ENCODE data around the gene OR12D3.

DNA sequence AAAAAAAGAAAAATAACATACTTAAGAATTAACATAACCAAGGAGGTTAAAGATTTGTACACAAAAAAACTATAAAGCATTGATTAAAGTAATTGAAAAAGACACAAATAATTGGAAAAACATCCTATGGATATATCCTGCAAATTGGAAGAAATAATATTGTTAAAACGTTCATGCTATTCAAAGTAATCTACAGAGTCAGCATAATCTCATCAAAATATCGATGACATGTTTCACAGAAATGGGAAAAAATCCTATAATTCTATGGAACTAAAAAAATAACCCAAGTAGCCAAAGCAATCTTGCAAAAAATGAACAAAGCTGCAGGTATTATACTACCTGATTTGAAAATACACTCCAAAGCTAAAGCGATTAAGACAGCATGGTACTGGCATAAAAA lies 29.7 kb downstream of the OR12D3 start:
- TF ChIP-seq GATA2 (IDR thresholded peaks at IDR 0.05; ENCODE audit: low read depth, low read length) (no peak), GATA3 (IDR thresholded peaks at IDR 0.05; ENCODE audit: low read depth, low read length) (no peak)
